Measurements from ENCODE around the gene FOXR2. TPM values are rescaled to one million over a fixed set of nuclear protein-coding genes. Genes with fewer than 3 reads are reported as not detected.

Gene FOXR2
- not detected in 2 replicates for total RNA-seq (2012; rRNA removed)
- polyA plus RNA-seq (2012; rRNA removed) = not detected in 2 replicates
- not detected in 2 replicates for polyA plus RNA-seq (2012; cell fraction: cytosol; rRNA removed)
- not detected in 2 replicates for polyA plus RNA-seq (2012; cell fraction: nucleus; rRNA removed; ENCODE audit: low replicate concordance)
- not detected for Bru-seq, nascent RNA
- BruChase-seq, experiment 1, labeled RNA remaining after a 6-hour chase = not detected
- not detected for BruChase-seq, experiment 2, labeled RNA remaining after a 2-hour chase
- long read RNA-seq = 0 reads

- no peak within 1 kb of the TSS for H3K14ac ChIP-seq (replicated peaks; ENCODE audit: low read depth, low read length)
- H3K4me2 ChIP-seq (ENCODE audit: low read depth, low read length) = no peak within 1 kb of the TSS
- dilution Hi-C loops (cut with HindIII; ENCODE audit: low sequenced_read_pairs, unreplicated experiment) (no loop called here), in situ Hi-C loops (cut with MboI; ENCODE audit: low sequenced_read_pairs) (no loop called here), intact Hi-C loops (cut with micrococcal nuclease) (no loop called here)
- TF ChIP-seq MAFK (IDR thresholded peaks at IDR 0.05; ENCODE audit: low read depth, low read length) = no peak
- no peak for TF ChIP-seq RFX5 (IDR thresholded peaks at IDR 0.05; ENCODE audit: low read depth, low read length)
- no peak for TF ChIP-seq CHD1 (IDR thresholded peaks at IDR 0.05; ENCODE audit: low read depth, low read length)
- no peak for TF ChIP-seq POLR2A (IDR thresholded peaks at IDR 0.05; ENCODE audit: low read depth, low read length)
- no peak for TF ChIP-seq ELK1 (IDR thresholded peaks at IDR 0.05; ENCODE audit: borderline replicate concordance, low read depth, low read length)
- TF ChIP-seq BHLHE40 (IDR thresholded peaks at IDR 0.05; ENCODE audit: low read depth, low read length) = no peak
- TF ChIP-seq SMC3 (IDR thresholded peaks at IDR 0.05; ENCODE audit: low read depth, low read length) = no peak
- TF ChIP-seq FOS (IDR thresholded peaks at IDR 0.05; ENCODE audit: low read depth, low read length) = no peak
- no peak for TF ChIP-seq RCOR1 (IDR thresholded peaks at IDR 0.05; ENCODE audit: insufficient replicate concordance, low read length)
- TF ChIP-seq MXI1 (IDR thresholded peaks at IDR 0.05; ENCODE audit: borderline replicate concordance, low read depth, low read length) = no peak
- no peak within 1 kb of the TSS for H3K4me3 ChIP-seq (ENCODE audit: insufficient read depth, low read depth, low read length)
- ChIA-PET POLR2A (ENCODE audit: unreplicated experiment) (no interaction called here), CTCF (no interaction called here)
- H3K27ac ChIP-seq (ENCODE audit: insufficient read depth, low read length) = no peak within 1 kb of the TSS
- no peaks in the 10 kb centered on the region for H3K79me1 ChIP-seq (ENCODE audit: low read depth in 1 of 2, low read length in 2 of 2)
- H2BK20ac ChIP-seq (ENCODE audit: low read depth, low read length) = no peak within 1 kb of the TSS
- no peaks in the 10 kb centered on the region for H3K4me1 ChIP-seq (ENCODE audit: control insufficient read depth, insufficient read depth, low read length)
- no peak within 1 kb of the TSS for H2AK5ac ChIP-seq (ENCODE audit: low read depth, low read length)
- no peak within 1 kb of the TSS for H3K4ac ChIP-seq (ENCODE audit: low read depth, low read length)
- no peak within 1 kb of the TSS for H3K23ac ChIP-seq (ENCODE audit: low read depth, low read length)
- H4K91ac ChIP-seq (ENCODE audit: insufficient read depth, low read depth, low read length) = no peak within 1 kb of the TSS
- no peaks in the 10 kb centered on the region for H3K9me1 ChIP-seq (ENCODE audit: insufficient read depth, low read length)
- DNase-seq (no peak), ATAC-seq (ENCODE audit: low read depth) (no peak)
- H3K9ac ChIP-seq (ENCODE audit: low read depth, low read length) = no peak within 1 kb of the TSS
- H3K9me3 ChIP-seq (ENCODE audit: control insufficient read depth, insufficient read depth, low read length) = no peaks in the 10 kb centered on the region
- no peak within 1 kb of the TSS for H2BK15ac ChIP-seq (ENCODE audit: low read depth, low read length)
- no peaks in the 10 kb centered on the region for H4K20me1 ChIP-seq (ENCODE audit: insufficient read depth, low read length)
- BruUV-seq (replicated peaks) = no TSS peak
- H2AK9ac ChIP-seq (replicated peaks; ENCODE audit: low read depth, low read length, poor library complexity) = no peak within 1 kb of the TSS
- no peaks in the 10 kb centered on the region for H3K36me3 ChIP-seq (ENCODE audit: control insufficient read depth, insufficient read depth, low read length)
- H2BK5ac ChIP-seq (ENCODE audit: low read depth, low read length, poor library complexity, severe bottlenecking) = no peak within 1 kb of the TSS
- no peak within 1 kb of the TSS for H2BK120ac ChIP-seq (ENCODE audit: low read depth, low read length)
- H2AFZ ChIP-seq (replicated peaks; ENCODE audit: low read length, poor library complexity) = no peak within 1 kb of the TSS
- WGBS, 2 experiments (ENCODE audit: extremely low coverage in 2 of 2, insufficient read length in 1 of 2) = no CpG with 5 or more reads among the region's 1 CpG
- H4K5ac ChIP-seq (ENCODE audit: low read depth, low read length) = no peak within 1 kb of the TSS
- H3K18ac ChIP-seq (ENCODE audit: low read depth, low read length) = no peak within 1 kb of the TSS
- H4K8ac ChIP-seq (ENCODE audit: low read depth in 2 of 2, low read length in 2 of 2) = no peak within 1 kb of the TSS
- no peaks in the 10 kb centered on the region for H3K27me3 ChIP-seq (ENCODE audit: control insufficient read depth, insufficient read depth, low read length)
- H3K56ac ChIP-seq (ENCODE audit: extremely low read depth, insufficient read depth, low read length) = no peak within 1 kb of the TSS
These were observed at the start of gene FOXR2 for GRCh38 chrX:55623100-55623499. TSS of gene FOXR2 (plus strand) at chrX:55623400. CDS start at chrX:55623712, 312 bp downstream.

Measured in IMR-90 (cell line).